Stimulated activated CD4-positive, alpha-beta T cell treated with anti-CD3 and anti-CD28 coated beads, Interleukin-15, amount 100 ng/mL, for 48 hours (primary cell): ENCODE results near the gene C19orf85.
"Not testable (repeated sequence)": the region's sequence is repeated elsewhere in the genome, so short reads cannot be mapped to it uniquely, and the experiment has no call there.

Source experiments
- DNase-seq, 2 donors: peaks; one replicate each; pipeline ENCODE4 v3.0.0-alpha.2; 2020; ENCODE audit warnings: low read depth in 2 of 2

C19orf85 gene

DNA sequence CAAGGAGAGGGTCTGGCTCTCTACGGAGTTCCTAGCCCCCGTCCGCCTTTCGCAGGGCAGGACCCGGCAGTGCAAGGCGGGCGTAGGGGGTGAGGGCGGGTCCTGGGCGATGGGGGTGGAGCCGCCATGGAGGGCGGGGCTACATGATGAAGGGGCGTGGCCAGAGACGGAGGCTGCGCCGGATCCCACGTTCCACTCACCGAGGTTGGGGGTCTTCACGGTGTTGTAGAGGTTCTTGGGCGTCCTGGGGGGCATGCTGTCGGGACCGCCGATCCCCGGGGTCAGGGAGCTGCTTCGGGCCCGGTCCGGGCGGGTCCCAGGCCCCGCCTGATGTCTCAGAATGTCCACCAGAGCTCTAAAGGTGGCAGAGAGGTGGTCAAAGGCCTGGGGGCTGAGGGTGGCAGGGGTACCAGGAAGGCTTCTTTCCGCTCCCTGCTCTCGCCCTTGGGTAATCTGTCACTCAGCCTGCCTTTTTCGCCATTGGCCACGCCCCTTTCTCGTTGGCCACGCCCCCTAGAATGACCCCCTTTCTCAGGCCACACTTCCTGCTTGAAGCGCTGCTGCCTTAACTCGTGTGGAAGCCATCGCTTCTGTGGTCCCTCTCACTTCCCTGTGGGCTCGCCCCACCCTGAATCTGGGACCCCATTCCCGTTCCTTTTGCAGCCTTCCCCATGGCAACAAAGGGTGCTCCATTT lies 24.0 kb downstream of the C19orf85 start:
- DNase-seq: no peak

DNA sequence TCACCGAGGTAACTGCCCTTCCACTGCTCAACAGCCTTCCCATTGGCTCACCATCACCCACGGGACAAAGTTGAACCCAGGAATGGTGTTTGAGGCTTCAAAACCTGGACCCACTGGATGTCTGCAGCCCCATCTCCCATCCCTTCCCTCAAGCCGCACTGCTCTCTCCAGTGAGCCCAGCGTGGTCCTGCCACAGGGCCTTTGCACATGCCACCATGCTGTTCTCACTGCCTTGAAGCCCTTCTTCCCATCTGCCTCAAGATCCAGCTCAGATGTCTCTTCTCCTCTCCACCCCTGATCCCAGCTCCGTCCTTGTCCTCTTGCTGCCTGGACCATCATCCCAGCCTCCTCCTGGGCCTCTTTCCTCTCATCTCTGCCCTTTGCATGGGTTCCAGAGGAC lies 25.5 kb downstream of the C19orf85 start:
- DNase-seq: no peak

DNA sequence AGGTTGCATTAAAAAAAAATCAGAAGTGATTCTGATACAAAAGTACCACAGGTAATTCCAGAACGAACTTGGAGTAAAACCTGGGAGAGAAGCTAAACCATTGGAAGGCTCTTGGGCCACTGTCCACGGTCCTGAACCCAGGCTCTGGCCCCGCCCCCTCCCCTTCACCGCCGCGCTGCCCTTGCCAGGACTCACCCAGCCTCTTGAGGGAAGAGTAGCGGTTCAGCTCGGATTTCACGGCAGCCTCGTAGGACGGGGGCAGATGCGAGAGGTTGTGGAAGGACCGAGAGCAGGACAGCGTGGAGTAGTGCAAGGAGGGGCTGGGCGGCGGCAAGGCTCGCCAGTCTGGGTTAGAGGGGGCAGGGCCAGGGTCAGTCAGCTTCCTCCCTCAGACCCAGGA lies 27.1 kb downstream of the C19orf85 start:
- DNase-seq: no peak

DNA sequence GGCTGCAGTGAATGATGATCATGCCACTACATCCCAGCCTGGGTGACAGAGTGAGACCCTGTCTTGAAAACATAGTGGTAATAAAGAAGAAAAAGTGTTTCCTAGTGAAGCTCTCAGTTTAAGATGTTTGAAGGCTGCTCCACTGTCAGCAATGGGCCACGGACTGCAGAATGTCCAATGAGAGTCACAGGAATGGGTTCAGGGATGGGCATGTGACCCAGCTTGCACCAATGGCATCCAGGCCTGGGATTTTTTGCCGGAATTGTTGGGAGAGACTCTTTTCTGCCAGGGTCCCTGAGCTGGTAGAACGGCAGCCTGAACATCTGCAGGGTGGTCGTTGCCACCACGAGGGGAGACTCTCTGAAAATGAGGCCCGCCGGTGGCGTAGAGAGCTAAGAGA lies 27.7 kb downstream of the C19orf85 start:
- DNase-seq: no peak

DNA sequence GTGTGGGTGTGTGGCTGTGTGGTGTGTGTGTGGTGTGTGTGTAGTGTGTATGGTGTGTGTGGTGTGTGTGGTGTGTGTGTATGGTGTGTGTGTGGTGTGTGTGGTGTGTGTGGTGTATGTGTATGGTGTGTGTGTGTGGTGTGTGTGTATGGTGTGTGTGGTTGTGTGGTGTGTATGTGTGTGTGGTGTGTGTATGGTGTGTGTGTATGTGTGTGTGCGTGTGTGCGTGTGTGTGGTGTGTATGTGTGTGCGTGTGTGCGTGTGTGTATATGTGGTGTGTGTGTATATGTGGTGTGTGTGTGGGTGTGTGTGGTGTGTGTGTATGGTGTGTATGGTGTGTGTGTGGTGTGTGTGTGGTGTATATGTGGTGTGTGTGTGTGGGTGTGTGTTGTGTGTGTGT lies 29.5 kb downstream of the C19orf85 start:
- no peak for DNase-seq

DNA sequence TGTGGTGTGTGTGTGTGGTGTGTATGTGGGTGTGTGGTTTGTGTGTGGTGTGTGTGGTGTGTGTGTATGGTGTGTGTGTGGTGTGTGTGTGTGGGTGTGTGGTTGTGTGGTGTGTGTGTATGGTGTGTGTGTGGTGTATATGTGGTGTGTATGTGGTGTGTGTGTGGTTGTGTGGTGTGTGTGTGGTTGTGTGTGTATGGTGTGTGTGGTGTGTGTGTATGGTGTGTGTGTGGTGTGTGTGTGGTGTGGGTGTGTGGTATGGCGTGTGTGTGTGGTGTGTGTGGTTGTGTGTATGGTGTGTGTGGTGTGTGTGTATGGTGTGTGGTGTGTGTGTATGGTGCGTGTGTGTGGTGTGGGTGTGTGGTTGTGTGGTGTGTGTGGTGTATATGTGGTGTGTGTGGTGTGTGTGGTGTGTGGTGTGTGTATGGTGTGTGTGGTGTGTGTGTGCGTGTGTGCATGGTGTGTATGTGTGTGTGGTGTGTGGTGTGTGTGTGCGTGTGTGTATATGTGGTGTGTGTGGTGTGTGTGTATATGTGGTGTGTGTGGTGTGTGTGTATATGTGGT lies 30.1 kb downstream of the C19orf85 start:
- DNase-seq: no peak

DNA sequence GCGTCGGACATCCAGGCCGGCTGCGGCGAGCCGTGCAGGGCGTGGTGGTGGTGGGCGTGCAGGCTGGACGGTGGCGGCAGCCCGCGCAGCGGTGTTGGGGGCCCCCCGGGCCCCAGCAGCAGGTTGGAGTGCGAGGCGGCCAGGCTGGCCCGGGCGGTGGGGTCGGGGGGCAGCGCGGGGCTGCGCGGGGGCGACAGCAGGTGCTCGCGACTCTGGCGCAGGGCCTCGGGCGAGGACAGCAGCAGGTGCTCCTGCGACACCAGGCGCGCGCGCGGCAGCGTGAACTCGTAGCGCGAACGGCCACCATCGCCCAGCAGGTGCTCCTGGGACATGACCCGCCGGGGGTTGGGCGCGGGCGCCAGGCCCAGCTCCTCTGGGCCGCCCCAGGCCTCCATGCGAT lies 31.3 kb downstream of the C19orf85 start:
- no peak for DNase-seq

DNA sequence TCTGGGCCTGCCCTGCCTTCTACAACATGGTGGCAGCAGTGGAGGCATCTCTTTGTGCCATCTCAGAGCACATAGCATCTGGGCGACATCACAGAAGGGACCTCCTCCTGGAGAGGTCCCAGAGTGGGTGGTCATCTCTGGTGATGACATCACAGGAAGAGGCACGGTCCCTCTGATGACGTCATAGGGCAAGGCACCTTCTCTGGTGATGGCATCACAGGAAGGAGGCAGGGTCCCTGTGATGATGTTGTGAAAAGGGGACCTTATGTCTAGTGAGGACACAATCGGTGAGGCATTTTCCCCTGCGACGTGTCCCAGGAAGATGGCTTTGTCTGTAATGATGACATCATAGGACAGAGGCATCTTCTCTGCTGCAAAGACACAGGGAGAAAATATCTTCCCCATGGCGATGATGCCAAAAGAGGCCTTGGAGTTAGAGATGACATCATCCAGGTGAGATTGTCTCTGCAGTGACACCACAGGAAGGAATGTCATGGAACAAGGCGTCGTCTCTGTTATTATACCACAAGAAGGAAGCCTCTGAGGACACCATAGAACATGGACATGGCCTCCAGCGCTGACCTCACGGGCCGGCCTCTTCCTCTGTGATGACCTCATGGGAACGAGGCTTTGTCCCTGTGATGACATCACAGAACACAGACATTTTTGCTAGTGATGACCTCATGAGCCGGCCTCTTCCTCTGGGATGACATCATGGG lies 32.2 kb downstream of the C19orf85 start:
- DNase-seq: no peak

DNA sequence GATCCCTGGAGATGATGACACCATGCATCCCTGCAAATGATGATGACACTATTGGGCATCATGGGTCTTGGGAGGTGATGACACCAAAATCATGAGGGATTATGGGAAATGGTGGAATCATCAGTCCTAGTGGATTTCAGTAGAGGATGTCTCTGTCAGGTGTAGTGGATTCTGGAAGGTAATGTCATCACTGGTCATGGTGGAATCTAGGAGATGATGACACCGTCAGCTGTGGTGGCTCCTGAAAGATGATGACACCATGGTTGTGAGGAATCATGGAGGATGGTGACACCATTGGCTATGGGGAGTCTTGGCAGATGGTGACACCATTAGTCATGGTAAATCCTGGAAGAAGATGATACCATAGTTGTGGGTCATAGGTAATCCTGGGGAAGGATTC lies 33.4 kb downstream of the C19orf85 start:
- no peak for DNase-seq

DNA sequence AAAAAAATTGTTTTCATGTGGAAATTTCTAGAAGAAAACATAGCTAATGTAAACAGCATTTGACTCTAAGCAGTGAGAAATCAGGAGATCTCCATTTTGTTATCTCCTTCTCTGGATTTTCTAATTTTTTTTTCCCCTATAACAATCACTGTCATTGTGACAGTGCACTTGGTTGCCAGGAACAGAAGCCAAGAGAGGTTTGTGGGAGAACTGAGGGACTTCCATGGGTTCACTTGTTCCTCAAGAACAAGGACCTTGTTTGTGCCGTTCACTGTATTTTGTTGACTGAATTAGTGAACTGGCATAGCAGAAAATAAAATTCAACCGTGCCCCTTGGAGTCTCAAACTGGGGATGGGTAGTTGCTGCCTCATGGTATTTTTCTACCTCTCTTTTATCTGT lies 38.5 kb downstream of the C19orf85 start:
- DNase-seq: no peak

DNA sequence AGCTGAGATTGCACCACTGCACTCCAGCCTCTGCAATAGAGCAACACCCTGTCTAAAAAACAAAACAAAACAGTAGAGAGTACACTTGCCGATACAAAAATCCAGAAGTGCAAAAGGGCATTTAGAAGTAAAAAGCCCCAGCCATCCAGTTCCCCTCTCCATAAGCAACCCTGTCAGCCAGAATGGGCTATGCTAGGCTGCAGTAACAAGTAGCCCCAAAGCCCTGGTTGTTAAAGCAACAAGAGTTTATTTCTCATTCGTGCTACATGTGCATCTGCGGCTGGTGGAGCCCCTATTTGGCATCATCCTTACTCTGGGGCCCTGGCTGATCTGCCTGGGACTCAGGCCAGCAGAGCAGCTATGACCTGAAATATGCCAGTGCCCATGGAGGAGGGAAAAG lies 40.0 kb downstream of the C19orf85 start:
- no peak for DNase-seq

DNA sequence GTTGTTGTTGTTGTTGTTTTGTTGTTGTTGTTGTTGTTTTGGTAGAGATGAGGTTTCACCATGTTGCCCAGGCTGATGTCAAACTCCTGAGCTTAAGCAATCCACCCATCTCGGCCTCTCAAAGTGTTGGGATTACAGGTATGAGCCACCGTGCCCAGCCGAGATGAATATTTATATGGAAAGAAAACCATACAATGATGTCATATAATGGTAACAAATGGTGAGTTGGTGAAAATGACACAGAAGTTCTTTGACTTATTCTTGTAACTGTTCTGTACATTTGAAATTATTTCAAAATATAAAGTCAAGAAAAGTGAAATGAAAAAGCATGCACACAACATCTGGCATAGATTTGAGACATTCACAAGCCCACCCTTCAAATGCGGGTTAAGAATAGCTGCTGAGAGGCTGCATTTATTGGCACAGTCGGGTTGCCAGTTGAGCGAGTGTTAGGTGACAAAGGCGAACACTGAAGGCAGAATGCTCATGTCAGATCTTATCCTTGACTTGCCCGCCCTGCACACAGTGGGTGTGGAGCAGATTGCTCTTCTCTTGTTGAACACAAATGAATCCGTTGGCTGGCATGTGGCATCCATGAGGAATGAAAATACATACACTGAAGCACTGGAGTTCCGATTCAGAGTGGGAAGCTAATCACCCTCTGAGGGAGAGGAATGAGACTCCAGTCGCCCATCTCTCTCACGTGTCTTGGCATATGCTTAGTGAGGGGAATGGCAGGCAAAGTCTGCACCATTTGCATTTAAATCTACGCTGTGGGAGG lies 41.1 kb downstream of the C19orf85 start:
- no peak for DNase-seq

DNA sequence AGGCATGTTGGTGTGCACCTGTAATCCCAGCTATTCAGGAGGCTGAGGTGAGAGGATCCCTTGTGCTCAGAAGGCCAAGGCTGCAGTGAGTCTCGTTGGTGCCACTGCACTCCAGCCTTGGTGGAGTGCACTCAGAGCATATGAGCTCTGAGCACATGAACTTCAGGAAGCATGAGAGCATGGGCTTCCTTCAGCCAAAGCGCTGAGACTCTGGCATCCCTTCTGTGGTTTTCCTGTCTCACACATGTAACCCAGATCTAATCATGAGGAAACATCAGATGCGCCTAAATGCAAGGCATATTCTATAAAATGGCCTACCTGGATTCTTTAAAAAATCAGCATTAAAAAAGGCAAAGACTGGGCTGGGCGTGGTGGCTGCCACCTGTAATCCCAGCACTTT lies 43.3 kb downstream of the C19orf85 start:
- not testable (repeated sequence) for DNase-seq

DNA sequence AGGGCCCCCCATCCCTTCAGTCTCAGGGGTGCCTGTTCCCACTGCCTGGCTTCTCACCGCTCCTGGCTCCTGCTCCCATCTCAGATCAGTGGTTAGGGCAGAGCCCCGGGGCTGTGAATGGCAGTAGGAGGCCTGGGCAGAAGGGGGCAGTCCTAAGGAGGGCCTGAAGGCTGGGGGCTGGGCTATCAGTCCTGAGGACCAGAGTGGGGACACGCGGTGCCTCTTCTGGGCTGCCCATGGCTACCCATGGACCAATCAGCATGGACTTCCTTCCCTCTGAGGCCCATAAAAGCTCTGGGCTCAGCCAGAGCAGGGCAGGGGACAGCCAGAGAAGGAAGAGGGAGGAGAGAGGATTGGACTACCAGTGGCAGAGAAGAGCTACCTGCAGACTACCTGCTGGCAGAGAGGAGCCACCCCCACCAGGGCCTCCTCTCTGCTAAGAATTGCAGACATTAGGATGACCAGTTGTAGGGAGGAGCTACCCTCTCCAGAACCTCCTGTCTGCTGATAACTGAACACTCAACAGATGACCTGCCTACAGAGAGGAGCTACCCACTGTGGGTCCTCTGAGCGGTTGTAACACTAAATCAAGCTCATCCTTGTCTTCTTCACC lies 44.8 kb downstream of the C19orf85 start:
- no peak for DNase-seq

DNA sequence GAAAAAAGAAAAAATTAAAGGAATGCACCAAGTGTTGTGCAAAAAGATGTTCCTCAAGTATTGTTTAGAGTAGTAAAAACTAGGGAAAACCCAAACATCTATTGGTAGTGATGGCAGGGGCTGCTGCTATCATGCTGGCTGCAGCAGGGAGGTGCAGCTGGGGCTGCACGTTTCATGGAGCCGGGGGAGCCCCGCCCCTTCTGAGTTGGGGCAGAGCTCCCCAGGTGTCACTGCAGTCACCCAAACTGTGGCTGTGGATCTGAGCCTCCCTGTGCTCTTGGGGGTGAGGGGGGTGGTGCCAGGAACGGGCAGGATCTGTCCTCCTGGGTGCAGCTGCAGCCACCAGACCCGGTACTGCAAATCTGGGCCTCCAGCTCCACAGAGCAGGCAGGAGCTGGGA lies 45.4 kb downstream of the C19orf85 start:
- DNase-seq: no peak

DNA sequence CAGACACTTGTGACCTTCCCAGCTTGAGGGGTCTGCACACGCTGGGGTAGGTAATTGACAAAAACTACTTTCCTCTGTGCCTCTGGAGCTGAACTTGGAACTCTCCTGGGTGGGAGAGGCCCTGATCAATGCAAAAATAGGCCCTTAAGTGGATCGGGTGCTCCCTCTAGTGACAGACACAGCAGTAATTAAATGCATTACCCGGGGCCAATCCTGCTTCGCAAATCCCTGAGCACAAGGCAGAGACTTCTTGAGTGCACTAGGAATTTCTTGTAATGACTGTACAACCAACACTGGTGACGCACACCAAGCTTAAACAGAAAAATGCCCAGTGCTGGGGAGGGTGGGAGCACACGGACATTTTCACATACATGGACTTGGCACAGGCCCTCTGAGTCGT lies 46.4 kb downstream of the C19orf85 start:
- no peak for DNase-seq
